ENCODE data around the gene ZNF536. TPM values are rescaled to one million over a fixed set of nuclear protein-coding genes. Genes with fewer than 3 reads are reported as not detected.
"Not testable (repeated sequence)": the region's sequence is repeated elsewhere in the genome, so short reads cannot be mapped to it uniquely, and the experiment has no call there.

Gene ZNF536
- polyA plus RNA-seq, 1 donor = 5.3 TPM

DNA sequence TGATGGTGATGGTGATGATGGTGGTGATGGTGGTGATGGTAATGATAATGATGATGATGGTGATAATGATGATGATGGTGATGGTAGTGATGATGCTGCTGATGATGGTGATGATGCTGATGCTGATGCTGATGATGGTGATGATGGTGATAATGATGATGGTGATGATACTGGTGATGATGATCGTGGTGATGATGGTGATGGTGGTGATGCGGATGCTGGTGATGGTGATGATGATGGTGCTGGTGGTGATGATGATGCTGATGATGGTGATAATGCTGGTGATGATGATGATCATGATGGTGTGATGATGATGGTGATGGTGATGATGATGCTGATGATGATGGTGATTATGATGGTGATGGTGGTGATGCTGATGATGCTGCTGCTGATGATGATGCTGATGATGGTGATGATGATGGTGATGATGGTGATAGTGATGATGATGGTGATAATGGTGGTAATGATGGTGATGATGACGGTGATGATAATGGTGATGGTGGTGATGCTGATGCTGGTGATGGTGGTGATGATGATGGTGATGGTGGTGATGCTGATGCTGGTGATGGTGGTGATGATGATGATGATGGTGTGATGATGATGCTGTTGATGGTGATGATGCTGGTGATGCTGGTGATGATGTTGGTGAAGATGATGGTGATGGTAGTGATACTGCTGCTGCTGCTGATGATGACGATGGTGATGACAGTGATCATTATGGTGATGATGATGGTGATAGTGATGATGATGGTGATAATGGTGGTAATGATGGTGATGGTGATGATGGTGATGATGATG, 62.8 kb downstream of the ZNF536 start:
- Histone ChIP-seq H3K27ac (ENCODE audit: low read length) (no peak overlapping the region), H3K27me3 (ENCODE audit: control insufficient read depth, insufficient read depth, low read length) (no peaks in the 10 kb centered on the region), H3K4me3 (ENCODE audit: low read length) (no peak overlapping the region), H3K36me3 (ENCODE audit: control insufficient read depth, insufficient read depth, low read length) (no peaks in the 10 kb centered on the region), H3K4me1 (ENCODE audit: control insufficient read depth, insufficient read depth, low read length) (no peaks in the 10 kb centered on the region), H3K9me3 (ENCODE audit: control insufficient read depth, low read depth, low read length) (no peaks in the 10 kb centered on the region)
- 92% methylated on average over 3 of the region's 4 CpGs for WGBS (ENCODE audit: insufficient coverage, low lambda C conversion rate)
- DNase-seq = no peak

DNA sequence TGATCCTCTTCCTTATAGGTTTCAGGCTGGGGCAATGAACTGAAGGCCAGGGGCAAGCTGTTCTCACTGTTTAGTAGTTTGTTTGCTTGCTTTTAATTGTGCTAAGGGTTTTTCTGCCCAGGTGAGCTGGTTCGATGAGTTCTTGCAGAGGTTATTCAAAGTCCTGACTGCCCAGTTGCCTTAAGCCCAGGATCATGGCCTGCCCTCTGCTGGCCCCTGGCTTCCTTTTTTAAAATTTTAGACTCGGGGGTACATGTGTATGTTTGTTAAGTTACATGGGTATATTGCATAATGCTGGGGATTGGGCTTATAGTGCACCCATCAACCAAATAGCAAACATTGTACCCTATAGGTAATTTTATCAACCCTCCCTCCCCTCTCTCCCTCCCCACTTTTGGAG, 65.7 kb downstream of the ZNF536 start:
- no peaks in the 10 kb centered on the region for H3K9me3 ChIP-seq (ENCODE audit: control insufficient read depth, low read depth, low read length)
- H3K27ac ChIP-seq (ENCODE audit: low read length) = no peak overlapping the region
- H3K4me3 ChIP-seq (ENCODE audit: low read length) = no peak overlapping the region
- no peak for DNase-seq
- no peaks in the 10 kb centered on the region for H3K4me1 ChIP-seq (ENCODE audit: control insufficient read depth, insufficient read depth, low read length)
- no CpG with 5 or more reads among the region's 2 CpGs for WGBS (ENCODE audit: insufficient coverage, low lambda C conversion rate)
- H3K36me3 ChIP-seq (ENCODE audit: control insufficient read depth, insufficient read depth, low read length) = no peaks in the 10 kb centered on the region
- no peaks in the 10 kb centered on the region for H3K27me3 ChIP-seq (ENCODE audit: control insufficient read depth, insufficient read depth, low read length)

DNA sequence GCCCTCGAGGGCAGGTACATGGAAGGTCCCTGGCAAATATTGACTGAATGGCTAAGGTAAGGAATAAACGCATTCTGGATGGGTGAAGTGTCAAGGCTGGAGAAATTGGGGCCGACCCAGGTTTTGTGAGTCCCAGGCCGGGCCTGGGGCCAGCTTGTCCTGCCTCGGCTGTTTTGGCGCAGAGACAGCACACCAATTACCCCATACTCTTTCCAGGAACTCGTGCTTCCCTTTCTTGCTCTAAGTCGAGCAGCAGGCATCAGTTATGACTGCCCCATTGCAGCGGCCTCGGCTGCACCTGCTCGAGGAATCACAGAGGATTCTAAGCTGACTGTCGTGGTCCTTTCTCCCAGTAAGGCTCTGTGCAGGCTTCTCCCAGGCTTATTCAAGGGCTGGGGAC, 67.1 kb downstream of the ZNF536 start:
- no peak for DNase-seq

DNA sequence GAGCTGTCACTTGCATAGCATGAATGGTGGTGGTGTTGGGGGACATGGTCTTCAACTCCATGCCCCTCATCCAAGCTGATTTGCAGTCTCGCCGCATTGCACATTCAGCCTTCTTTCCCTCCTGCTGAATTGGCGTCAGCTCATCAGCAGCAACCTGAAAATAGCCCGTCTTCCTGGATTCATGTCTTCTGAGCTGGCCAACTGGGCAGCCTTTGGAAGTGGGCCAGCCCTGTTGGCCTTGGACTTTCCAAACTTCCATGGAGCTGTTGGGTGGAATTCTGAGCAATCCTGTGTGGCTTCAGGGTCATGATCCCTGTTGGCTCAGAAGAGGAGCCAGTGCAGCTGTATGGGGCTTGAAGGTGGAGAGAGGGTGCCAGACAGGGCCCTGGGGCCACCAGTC, 68.8 kb downstream of the ZNF536 start:
- no peak overlapping the region for H3K27ac ChIP-seq (ENCODE audit: low read length)
- peaks cover 2% of the 10 kb centered on the region for H3K9me3 ChIP-seq (ENCODE audit: control insufficient read depth, low read depth, low read length)
- no peak for DNase-seq
- WGBS (ENCODE audit: insufficient coverage, low lambda C conversion rate) = no CpG with 5 or more reads among the region's 4 CpGs
- H3K4me3 ChIP-seq (ENCODE audit: low read length) = no peak overlapping the region
- no peaks in the 10 kb centered on the region for H3K4me1 ChIP-seq (ENCODE audit: control insufficient read depth, insufficient read depth, low read length)
- H3K36me3 ChIP-seq (ENCODE audit: control insufficient read depth, insufficient read depth, low read length) = no peaks in the 10 kb centered on the region
- no peaks in the 10 kb centered on the region for H3K27me3 ChIP-seq (ENCODE audit: control insufficient read depth, insufficient read depth, low read length)

More for the DNA sequence above, 67.1 kb downstream of the ZNF536 start:
- no CpG with 5 or more reads among the region's 12 CpGs for WGBS (ENCODE audit: insufficient coverage, low lambda C conversion rate)
- no peak overlapping the region for H3K4me3 ChIP-seq (ENCODE audit: low read length)
- no peaks in the 10 kb centered on the region for H3K27me3 ChIP-seq (ENCODE audit: control insufficient read depth, insufficient read depth, low read length)
- peaks cover under 1% of the 10 kb centered on the region for H3K9me3 ChIP-seq (ENCODE audit: control insufficient read depth, low read depth, low read length)
- no peaks in the 10 kb centered on the region for H3K36me3 ChIP-seq (ENCODE audit: control insufficient read depth, insufficient read depth, low read length)
- no peaks in the 10 kb centered on the region for H3K4me1 ChIP-seq (ENCODE audit: control insufficient read depth, insufficient read depth, low read length)
- no peak overlapping the region for H3K27ac ChIP-seq (ENCODE audit: low read length)

DNA sequence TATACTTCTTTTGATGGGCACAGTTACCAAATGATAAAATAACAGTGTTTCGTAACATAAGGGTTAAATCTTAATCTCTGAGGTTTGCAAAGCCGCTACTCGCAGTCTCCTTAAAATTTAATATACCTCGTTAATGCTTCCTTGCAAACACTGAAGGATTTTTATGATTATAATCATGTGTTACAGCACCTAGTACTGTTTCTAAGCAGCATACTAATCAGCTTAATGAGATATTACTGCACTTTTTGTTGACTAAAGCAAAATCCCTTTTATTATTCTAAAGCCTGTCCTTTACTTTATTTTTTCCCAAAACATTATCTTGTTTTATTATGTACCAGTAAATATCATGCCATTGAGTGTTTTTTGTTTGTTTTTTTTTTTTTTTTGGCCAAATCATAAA, 70.5 kb downstream of the ZNF536 start:
- WGBS (ENCODE audit: insufficient coverage, low lambda C conversion rate) = no CpG with 5 or more reads among the region's 4 CpGs

DNA sequence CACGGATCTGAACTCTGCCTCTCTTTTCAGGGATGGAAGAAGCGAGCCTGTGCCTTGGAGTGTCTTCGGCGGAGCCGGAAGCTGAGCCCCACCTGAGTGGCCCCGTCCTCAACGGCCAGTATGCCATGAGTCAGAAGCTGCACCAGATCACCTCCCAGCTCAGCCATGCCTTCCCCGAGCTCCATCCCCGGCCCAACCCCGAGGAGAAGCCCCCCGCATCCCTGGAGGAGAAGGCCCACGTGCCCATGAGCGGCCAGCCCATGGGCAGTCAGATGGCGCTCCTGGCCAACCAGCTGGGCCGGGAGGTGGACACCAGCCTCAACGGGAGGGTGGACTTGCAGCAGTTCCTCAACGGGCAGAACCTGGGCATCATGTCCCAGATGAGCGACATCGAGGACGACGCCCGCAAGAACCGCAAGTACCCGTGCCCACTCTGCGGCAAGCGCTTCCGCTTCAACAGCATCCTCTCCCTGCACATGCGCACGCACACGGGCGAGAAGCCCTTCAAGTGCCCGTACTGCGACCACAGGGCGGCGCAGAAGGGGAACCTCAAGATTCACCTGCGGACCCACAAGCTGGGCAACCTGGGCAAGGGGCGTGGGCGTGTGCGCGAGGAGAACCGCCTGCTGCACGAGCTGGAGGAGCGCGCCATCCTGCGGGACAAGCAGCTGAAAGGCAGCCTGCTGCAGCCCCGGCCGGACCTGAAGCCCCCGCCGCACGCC, 71.5 kb downstream of the ZNF536 start:
- DNase-seq = no peak
- no CpG with 5 or more reads among the region's 50 CpGs for WGBS (ENCODE audit: insufficient coverage, low lambda C conversion rate)
- H3K27ac ChIP-seq (ENCODE audit: low read length) = no peak overlapping the region
- H3K36me3 ChIP-seq (ENCODE audit: control insufficient read depth, insufficient read depth, low read length) = no peaks in the 10 kb centered on the region
- no peaks in the 10 kb centered on the region for H3K4me1 ChIP-seq (ENCODE audit: control insufficient read depth, insufficient read depth, low read length)
- no peaks in the 10 kb centered on the region for H3K27me3 ChIP-seq (ENCODE audit: control insufficient read depth, insufficient read depth, low read length)
- H3K4me3 ChIP-seq (ENCODE audit: low read length) = no peak overlapping the region
- H3K9me3 ChIP-seq (ENCODE audit: control insufficient read depth, low read depth, low read length) = peaks cover 2% of the 10 kb centered on the region

More for the DNA sequence above, 70.5 kb downstream of the ZNF536 start:
- H3K27me3 ChIP-seq (ENCODE audit: control insufficient read depth, insufficient read depth, low read length) = no peaks in the 10 kb centered on the region
- H3K4me3 ChIP-seq (ENCODE audit: low read length) = no peak overlapping the region
- peaks cover 2% of the 10 kb centered on the region for H3K9me3 ChIP-seq (ENCODE audit: control insufficient read depth, low read depth, low read length)
- no peak overlapping the region for H3K27ac ChIP-seq (ENCODE audit: low read length)
- DNase-seq = no peak
- no peaks in the 10 kb centered on the region for H3K4me1 ChIP-seq (ENCODE audit: control insufficient read depth, insufficient read depth, low read length)
- no peaks in the 10 kb centered on the region for H3K36me3 ChIP-seq (ENCODE audit: control insufficient read depth, insufficient read depth, low read length)

DNA sequence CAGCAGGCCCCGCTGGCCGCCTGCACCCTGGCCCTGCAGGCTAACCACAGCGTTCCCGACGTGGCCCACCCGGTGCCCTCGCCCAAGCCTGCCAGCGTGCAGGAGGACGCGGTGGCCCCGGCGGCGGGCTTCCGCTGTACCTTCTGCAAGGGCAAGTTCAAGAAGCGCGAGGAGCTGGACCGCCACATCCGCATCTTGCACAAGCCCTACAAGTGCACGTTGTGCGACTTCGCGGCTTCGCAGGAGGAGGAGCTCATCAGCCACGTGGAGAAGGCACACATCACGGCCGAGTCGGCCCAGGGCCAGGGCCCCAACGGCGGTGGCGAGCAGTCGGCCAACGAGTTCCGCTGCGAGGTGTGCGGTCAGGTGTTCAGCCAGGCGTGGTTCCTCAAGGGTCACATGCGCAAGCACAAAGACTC, 72.1 kb downstream of the ZNF536 start:
- no peak overlapping the region for H3K27ac ChIP-seq (ENCODE audit: low read length)
- H3K27me3 ChIP-seq (ENCODE audit: control insufficient read depth, insufficient read depth, low read length) = peaks cover 2% of the 10 kb centered on the region
- WGBS (ENCODE audit: insufficient coverage, low lambda C conversion rate) = no CpG with 5 or more reads among the region's 37 CpGs
- H3K36me3 ChIP-seq (ENCODE audit: control insufficient read depth, insufficient read depth, low read length) = no peaks in the 10 kb centered on the region
- DNase-seq = no peak
- peaks cover 2% of the 10 kb centered on the region for H3K9me3 ChIP-seq (ENCODE audit: control insufficient read depth, low read depth, low read length)
- H3K4me1 ChIP-seq (ENCODE audit: control insufficient read depth, insufficient read depth, low read length) = no peaks in the 10 kb centered on the region
- H3K4me3 ChIP-seq (ENCODE audit: low read length) = no peak overlapping the region

DNA sequence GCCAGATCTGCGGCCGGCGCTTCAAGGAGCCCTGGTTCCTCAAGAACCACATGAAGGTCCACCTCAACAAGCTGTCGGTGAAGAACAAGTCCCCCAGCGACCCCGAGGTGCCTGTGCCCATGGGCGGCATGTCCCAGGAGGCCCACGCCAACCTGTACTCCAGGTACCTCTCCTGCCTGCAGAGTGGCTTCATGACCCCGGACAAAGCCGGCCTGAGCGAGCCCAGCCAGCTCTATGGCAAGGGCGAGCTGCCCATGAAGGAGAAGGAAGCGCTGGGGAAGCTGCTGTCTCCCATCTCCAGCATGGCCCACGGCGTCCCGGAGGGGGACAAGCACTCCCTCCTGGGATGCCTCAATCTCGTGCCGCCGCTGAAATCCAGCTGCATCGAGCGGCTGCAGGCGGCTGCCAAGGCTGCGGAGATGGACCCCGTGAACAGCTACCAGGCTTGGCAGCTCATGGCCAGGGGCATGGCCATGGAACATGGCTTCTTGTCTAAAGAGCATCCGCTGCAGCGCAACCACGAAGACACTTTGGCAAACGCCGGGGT, 72.6 kb downstream of the ZNF536 start:
- no peak for DNase-seq
- no peaks in the 10 kb centered on the region for H3K36me3 ChIP-seq (ENCODE audit: control insufficient read depth, insufficient read depth, low read length)
- no CpG with 5 or more reads among the region's 29 CpGs for WGBS (ENCODE audit: insufficient coverage, low lambda C conversion rate)
- peaks cover 7% of the 10 kb centered on the region for H3K27me3 ChIP-seq (ENCODE audit: control insufficient read depth, insufficient read depth, low read length)
- H3K4me3 ChIP-seq (ENCODE audit: low read length) = no peak overlapping the region
- H3K27ac ChIP-seq (ENCODE audit: low read length) = no peak overlapping the region
- H3K9me3 ChIP-seq (ENCODE audit: control insufficient read depth, low read depth, low read length) = peaks cover 2% of the 10 kb centered on the region
- no peaks in the 10 kb centered on the region for H3K4me1 ChIP-seq (ENCODE audit: control insufficient read depth, insufficient read depth, low read length)

DNA sequence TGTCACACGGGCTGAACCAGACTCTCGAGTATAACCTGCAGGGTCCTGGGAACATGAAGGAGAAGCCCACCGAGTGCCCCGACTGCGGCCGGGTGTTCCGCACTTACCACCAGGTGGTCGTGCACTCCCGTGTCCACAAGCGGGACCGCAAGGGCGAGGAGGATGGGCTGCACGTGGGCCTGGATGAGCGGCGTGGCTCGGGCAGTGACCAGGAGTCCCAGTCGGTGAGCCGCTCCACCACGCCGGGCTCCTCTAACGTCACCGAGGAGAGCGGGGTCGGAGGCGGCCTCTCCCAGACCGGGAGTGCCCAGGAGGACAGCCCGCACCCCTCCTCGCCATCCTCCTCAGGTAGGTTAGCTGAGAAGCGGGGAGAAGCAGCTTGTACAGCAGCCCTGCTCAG, 73.2 kb downstream of the ZNF536 start:
- Histone ChIP-seq H3K4me1 (ENCODE audit: control insufficient read depth, insufficient read depth, low read length) (no peaks in the 10 kb centered on the region), H3K27ac (ENCODE audit: low read length) (no peak overlapping the region), H3K9me3 (ENCODE audit: control insufficient read depth, low read depth, low read length) (peaks cover 2% of the 10 kb centered on the region), H3K4me3 (ENCODE audit: low read length) (no peak overlapping the region), H3K36me3 (ENCODE audit: control insufficient read depth, insufficient read depth, low read length) (no peaks in the 10 kb centered on the region), H3K27me3 (ENCODE audit: control insufficient read depth, insufficient read depth, low read length) (peaks cover 12% of the 10 kb centered on the region)
- DNase-seq = no peak
- WGBS (ENCODE audit: insufficient coverage, low lambda C conversion rate) = no CpG with 5 or more reads among the region's 29 CpGs

DNA sequence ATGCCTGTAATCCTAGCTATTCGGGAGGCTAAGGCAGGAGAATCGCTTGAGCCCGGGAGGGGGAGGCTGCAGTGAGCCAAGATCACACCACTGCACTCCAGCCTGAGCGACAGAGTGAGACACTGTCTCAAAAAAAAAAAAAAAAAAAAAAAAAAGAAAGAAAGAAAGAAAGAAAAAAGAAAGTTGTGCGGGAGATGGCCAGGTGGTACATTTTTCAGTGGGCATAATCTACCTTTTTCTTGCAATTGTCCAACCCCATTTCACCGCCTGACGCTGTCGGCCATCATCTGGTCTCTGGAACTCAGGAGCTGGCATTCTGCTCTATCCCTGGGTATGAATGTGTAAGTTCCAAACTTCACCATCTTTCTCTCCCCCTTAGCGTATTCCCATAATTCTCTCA, 73.9 kb downstream of the ZNF536 start:
- 100% methylated on average over 2 of the region's 9 CpGs for WGBS (ENCODE audit: insufficient coverage, low lambda C conversion rate)
- DNase-seq; H3K9me3 ChIP-seq (ENCODE audit: control insufficient read depth, low read depth, low read length); H3K27ac ChIP-seq (ENCODE audit: low read length); H3K4me3 ChIP-seq (ENCODE audit: low read length); H3K36me3 ChIP-seq (ENCODE audit: control insufficient read depth, insufficient read depth, low read length); H3K4me1 ChIP-seq (ENCODE audit: control insufficient read depth, insufficient read depth, low read length): not testable (repeated sequence)
- H3K27me3 ChIP-seq (ENCODE audit: control insufficient read depth, insufficient read depth, low read length) = peaks cover 13% of the 10 kb centered on the region
